HepG2 (cell line): Measurements from ENCODE around the gene KRT7. TPM values are rescaled to one million over a fixed set of nuclear protein-coding genes. Genes with fewer than 3 reads are reported as not detected.

Experiments used
- ATAC-seq: fragments of 200-7000 bp; cut with Tn5 transposase; 3 replicates; pipeline ENCODE4 v1.9.1; 2020; ENCODE audit warnings: mild to moderate bottlenecking, moderate library complexity
- BruUV-seq: library from RNA; stranded (reverse); fragments of 400-500 nt; replicated peaks from 2 replicates; lab custom pipeline; 2021; lab: Mats Ljungman, UMichigan
- CTCF ChIA-PET: fragments of 300-600 bp; formaldehyde crosslinking; extraction: SDS; loops from one replicate; lab custom pipeline; 2021; ENCODE audit warnings: low total read pairs, inconsistent platforms, low intra/inter-chr PET ratio; lab: Yijun Ruan, JAX
- POLR2A ChIA-PET: fragments of 350-600 bp; sonication (Branson Sonifier 250); formaldehyde crosslinking; loops from one replicate; lab custom pipeline; 2020; ENCODE audit warnings: antibody characterized with exemption, inconsistent platforms; lab: Yijun Ruan, JAX
- DNase-seq: peaks from one replicate; pipeline ENCODE4 v3.0.0-alpha.2; 2015; ENCODE audit warnings: low spot score
- FAIRE-seq: peaks from 3 replicates; lab custom pipeline; 2011; peaks lifted over from hg19 to GRCh38; lab: Jason Lieb, UNC
- H2AFZ ChIP-seq: one replicate; pipeline ENCODE4 v1.6.1; 2011; ENCODE audit warnings: low read length, inconsistent platforms
- H3K27ac ChIP-seq: fragments of 300-600 bp; 3 replicates; pipeline ENCODE4 v1.8.0; 2011; ENCODE audit warnings: mixed run types, mild to moderate bottlenecking, mixed read lengths, low read length, inconsistent platforms; ENCODE audit not compliant: insufficient read depth; ENCODE audit errors: extremely low read length
- H3K27me3 ChIP-seq, 2 experiments: fragments of 200-600 bp in 1 of 2; 2 replicates in 1 of 2; 3 replicates in 1 of 2; pipeline versions ENCODE4 v1.6.0 to v1.8.0; 2011; ENCODE audit warnings: low read length in 2 of 2, mild to moderate bottlenecking in 2 of 2, moderate library complexity in 2 of 2, inconsistent platforms in 1 of 2; ENCODE audit not compliant: insufficient read depth in 2 of 2, control insufficient read depth in 1 of 2
- H3K36me3 ChIP-seq, 2 experiments: fragments of 200-600 bp in 1 of 2; replicated peaks in 1 of 2; 2 replicates in 1 of 2; 3 replicates in 1 of 2; pipeline versions ENCODE4 v1.5.1 to v1.8.0; 2011; ENCODE audit warnings: low read length in 2 of 2, inconsistent platforms in 1 of 2; ENCODE audit not compliant: insufficient read depth in 2 of 2, control insufficient read depth in 1 of 2
- H3K4me1 ChIP-seq: 2 replicates; pipeline ENCODE4 v1.5.1; 2012; ENCODE audit warnings: low read length, inconsistent platforms; ENCODE audit not compliant: insufficient read depth
- H3K4me2 ChIP-seq: 2 replicates; pipeline ENCODE4 v1.6.0; 2011; ENCODE audit warnings: low read depth, low read length, inconsistent platforms
- H3K4me3 ChIP-seq, 3 experiments: fragments of 200-600 bp in 1 of 3; sonication (generic), shearing (Covaris generic) in 1 of 3; replicated peaks in 1 of 3; 2 replicates each; pipeline ENCODE4 v1.5.1; 2011 to 2016; ENCODE audit warnings: low read length in 3 of 3, inconsistent platforms in 2 of 3, low read depth in 2 of 3, mild to moderate bottlenecking in 2 of 3, control low read depth in 1 of 3, mixed read lengths in 1 of 3; ENCODE audit not compliant: insufficient read depth in 1 of 3
- H3K79me2 ChIP-seq: one replicate; pipeline ENCODE4 v1.6.1; 2011; ENCODE audit warnings: low read length, inconsistent platforms; ENCODE audit not compliant: insufficient read depth
- H3K9ac ChIP-seq: 2 replicates; pipeline ENCODE4 v1.6.0; 2011; ENCODE audit warnings: mild to moderate bottlenecking, low read depth, low read length, inconsistent platforms; ENCODE audit not compliant: insufficient read depth
- H3K9me3 ChIP-seq: 2 replicates; pipeline ENCODE4 v1.5.1; 2012; ENCODE audit warnings: mild to moderate bottlenecking, low read length
- H4K20me1 ChIP-seq: 2 replicates; pipeline ENCODE4 v1.6.0; 2011; ENCODE audit warnings: inconsistent platforms, mild to moderate bottlenecking, low read length, moderate library complexity; ENCODE audit not compliant: insufficient read depth
- KDM1A ChIP-seq: IDR thresholded peaks from 2 replicates; pipeline ENCODE4 v1.6.1; 2016; ENCODE audit warnings: missing compliant biosample characterization
- PHB2 ChIP-seq: fragments of 450-650 bp; IDR thresholded peaks from 2 replicates; pipeline ENCODE4 v1.6.1; 2018; ENCODE audit not compliant: partially characterized antibody
- RFX5 ChIP-seq: IDR thresholded peaks from 2 replicates; pipeline ENCODE4 v1.6.1; 2011; ENCODE audit warnings: low read depth, low read length, improper control_type of control experiment
- SALL1 ChIP-seq: sonication (generic); formaldehyde crosslinking; IDR thresholded peaks from 2 replicates; pipeline ENCODE4 v1.8.0; 2022; ENCODE audit warnings: mild to moderate bottlenecking, missing genetic modification reagents
- USF2 ChIP-seq, 2 experiments: sonication (generic) in 1 of 2; formaldehyde crosslinking in 1 of 2; IDR thresholded peaks; 2 replicates each; pipeline versions ENCODE4 v1.5.1 to v1.6.1; 2011 to 2020; ENCODE audit warnings: borderline replicate concordance in 1 of 2, low read depth in 1 of 2, low read length in 1 of 2, mild to moderate bottlenecking in 1 of 2, missing genetic modification reagents in 1 of 2, moderate library complexity in 1 of 2
- WIZ ChIP-seq: sonication (generic); formaldehyde crosslinking; IDR thresholded peaks from 2 replicates; pipeline ENCODE4 v1.5.1; 2020; ENCODE audit warnings: mild to moderate bottlenecking, missing genetic modification reagents
- WGBS: methylation state at CpG from one replicate; pipeline ENCODE4 v1.1.6; 2017; ENCODE audit warnings: low lambda C conversion rate; 5-methylcytosine and 5-hydroxymethylcytosine counted together
- in situ Hi-C: cut with HindIII; loops from 2 replicates; pipeline ENCODE4 v1.10.0; 2017; ENCODE audit warnings: low pct_unique_long_range_greater_than_20kb; ENCODE audit not compliant: extremely low pct_ligation_motif_present
- intact Hi-C: fragments of 100-400 bp; cut with micrococcal nuclease; formaldehyde crosslinking; loops from one replicate; pipeline ENCODE4 v1.10.0; 2022; ENCODE audit not compliant: unreplicated experiment
- polyA plus RNA-seq, 8 experiments: library from polyadenylated mRNA; depleted of rRNA in 3 of 8; stranded (reverse) in 7 of 8; unstranded in 1 of 8; fragments of >200 nt; fragmentation: Illumina TruSeq in 4 of 8; extraction: Trizol in 4 of 8; gene quantifications; 2 replicates each; pipeline versions ENCODE4 v1.2.1 to v1.2.3, GENCODE V29; 2011 to 2016; ENCODE audit warnings: low read depth in 4 of 8, missing spikeins in 1 of 8, mixed read lengths in 1 of 8; ENCODE audit not compliant: insufficient read depth in 1 of 8
- total RNA-seq, 5 experiments: library from RNA; depleted of rRNA; stranded (reverse); fragments of >200 nt; fragmentation: Illumina TruSeq; extraction: Trizol; gene quantifications; 2 replicates each; pipeline ENCODE4 v1.2.3, GENCODE V29; 2016; ENCODE audit warnings: low read depth in 1 of 5
- TF ChIP-seq, protein P1 (sequence below): sonication (generic); formaldehyde crosslinking; IDR thresholded peaks from 2 replicates; pipeline ENCODE4 v1.4.0; 2020; ENCODE audit warnings: mild to moderate bottlenecking, missing genetic modification reagents

Gene KRT7
- total and polyA plus RNA-seq, 2 of the 13 experiments (the other 11 are each of a cell fraction or from before 2014, with no cell fraction given): 0.83 TPM; not detected in 1

GRCh38 chr12:52274521-52275120 is 41.6 kb downstream of the KRT7 start, which contains the start of gene KRT86:
Gene KRT86, plus strand, starts transcription at chr12:52274645. Its CDS starts 27,272 bp downstream, at chr12:52301917.
- WGBS: 4% methylated on average over 3 of the region's 3 CpGs
- no peaks in the 10 kb centered on the region for H3K9me3 ChIP-seq
- CTCF ChIA-PET: no interaction called here
- FAIRE-seq (no peak), ATAC-seq (no peak), DNase-seq (no peak)
- no peaks in the 10 kb centered on the region for H3K36me3 ChIP-seq
- BruUV-seq: no TSS peak
- H2AFZ ChIP-seq: no peak within 1 kb of the TSS
- in situ Hi-C loops (no loop called here), intact Hi-C loops (no loop called here)
- H3K4me1 ChIP-seq: peaks cover 6% of the 10 kb centered on the region
- H3K27me3 ChIP-seq: peaks cover 4 to 29% of the 10 kb centered on the region in 2 experiments; a peak in 3 of 5 replicates
- H3K27ac ChIP-seq: no peak within 1 kb of the TSS
- H4K20me1 ChIP-seq: no peaks in the 10 kb centered on the region
- H3K79me2 ChIP-seq: no peaks in the 10 kb centered on the region
- no peak within 1 kb of the TSS for H3K4me3 ChIP-seq
- TF ChIP-seq WIZ (CRISPR knock-in tag) (no peak), RFX5 (no peak), USF2 (IDR thresholded peaks at IDR 0.05; ENCODE audit: low read depth, low read length) (no peak), USF2 (CRISPR knock-in tag; IDR thresholded peaks at IDR 0.05; ENCODE audit: borderline replicate concordance) (no peak), KDM1A (CRISPR knock-in tag) (no peak), SALL1 (CRISPR knock-in tag) (no peak), PHB2 (no peak)
- TF ChIP-seq, protein P1, sequence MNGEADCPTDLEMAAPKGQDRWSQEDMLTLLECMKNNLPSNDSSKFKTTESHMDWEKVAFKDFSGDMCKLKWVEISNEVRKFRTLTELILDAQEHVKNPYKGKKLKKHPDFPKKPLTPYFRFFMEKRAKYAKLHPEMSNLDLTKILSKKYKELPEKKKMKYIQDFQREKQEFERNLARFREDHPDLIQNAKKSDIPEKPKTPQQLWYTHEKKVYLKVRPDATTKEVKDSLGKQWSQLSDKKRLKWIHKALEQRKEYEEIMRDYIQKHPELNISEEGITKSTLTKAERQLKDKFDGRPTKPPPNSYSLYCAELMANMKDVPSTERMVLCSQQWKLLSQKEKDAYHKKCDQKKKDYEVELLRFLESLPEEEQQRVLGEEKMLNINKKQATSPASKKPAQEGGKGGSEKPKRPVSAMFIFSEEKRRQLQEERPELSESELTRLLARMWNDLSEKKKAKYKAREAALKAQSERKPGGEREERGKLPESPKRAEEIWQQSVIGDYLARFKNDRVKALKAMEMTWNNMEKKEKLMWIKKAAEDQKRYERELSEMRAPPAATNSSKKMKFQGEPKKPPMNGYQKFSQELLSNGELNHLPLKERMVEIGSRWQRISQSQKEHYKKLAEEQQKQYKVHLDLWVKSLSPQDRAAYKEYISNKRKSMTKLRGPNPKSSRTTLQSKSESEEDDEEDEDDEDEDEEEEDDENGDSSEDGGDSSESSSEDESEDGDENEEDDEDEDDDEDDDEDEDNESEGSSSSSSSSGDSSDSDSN (CRISPR knock-in tag): no peak
- H3K9ac ChIP-seq: no peak within 1 kb of the TSS
- POLR2A ChIA-PET: no interaction called here
- H3K4me2 ChIP-seq: no peak within 1 kb of the TSS
